Bronchial epithelial cell (primary cell): ENCODE results near the gene SNW1. TPM values are rescaled to one million over a fixed set of nuclear protein-coding genes. Genes with fewer than 3 reads are reported as not detected.
"Not testable (repeated sequence)": the region's sequence is repeated elsewhere in the genome, so short reads cannot be mapped to it uniquely, and the experiment has no call there.

ENCODE experiments used
- DNase-seq: peaks from one replicate; pipeline ENCODE4 v3.0.0-alpha.2; 2010; ENCODE audit warnings: low read depth
- FAIRE-seq: peaks from 2 replicates; lab custom pipeline; 2011; peaks lifted over from hg19 to GRCh38; lab: Jason Lieb, UNC
- H3K27me3 ChIP-seq: 2 replicates; pipeline ENCODE4 v1.5.1; 2011; ENCODE audit warnings: low read length; ENCODE audit not compliant: control insufficient read depth, insufficient read depth
- H3K36me3 ChIP-seq: 2 replicates; pipeline ENCODE4 v1.5.1; 2011; ENCODE audit warnings: low read length; ENCODE audit not compliant: control insufficient read depth, insufficient read depth
- H3K4me3 ChIP-seq: 2 replicates; pipeline ENCODE4 v1.5.1; 2011; ENCODE audit warnings: mild to moderate bottlenecking, low read depth, low read length, control low read depth
- total RNA-seq: library from RNA; depleted of rRNA; stranded (reverse); fragments of >200 nt; gene quantifications from 2 replicates; pipeline ENCODE4 v1.2.1, GENCODE V29; 2014
- TF ChIP-seq, protein P1 (sequence below): IDR thresholded peaks from 2 replicates; pipeline ENCODE4 v1.5.1; 2011; ENCODE audit warnings: mild to moderate bottlenecking, moderate library complexity, low read length, control low read depth, inconsistent platforms; ENCODE audit not compliant: insufficient read depth, severe bottlenecking

Gene SNW1
- total RNA-seq, 1 donor from 2014 or later: 45.5 TPM

DNA sequence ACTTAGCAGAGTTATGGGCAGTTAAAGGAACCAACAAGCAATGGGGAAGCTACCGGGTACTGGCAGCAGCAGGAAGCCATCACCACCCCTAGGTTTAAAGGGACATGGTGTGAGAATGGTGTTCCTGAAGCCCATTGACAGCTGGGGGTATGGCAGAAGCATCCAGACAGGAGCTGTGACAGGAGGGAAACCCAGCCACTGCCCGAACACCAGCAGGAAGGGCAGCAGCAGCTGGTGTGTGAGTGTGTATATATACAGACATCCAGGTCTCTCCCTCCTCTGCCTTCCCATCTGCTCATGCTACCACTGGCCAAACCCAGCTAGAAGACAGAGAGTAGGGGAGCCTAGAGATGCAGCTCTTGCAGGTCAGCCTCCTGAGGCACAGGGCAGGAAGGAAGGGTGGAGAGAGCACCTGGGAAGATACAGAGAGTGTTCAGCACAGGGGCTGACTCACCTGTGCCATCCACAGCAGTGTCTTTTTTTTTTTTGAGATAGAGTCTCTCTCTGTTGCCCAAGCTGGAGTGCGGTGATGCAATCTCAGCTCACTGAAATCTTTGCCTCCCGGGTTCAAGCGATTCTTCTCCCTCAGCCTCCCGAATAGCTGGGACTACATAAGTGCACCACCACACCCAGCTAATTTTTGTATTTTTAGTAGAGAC lies 29.7 kb upstream of the SNW1 start:
- Histone ChIP-seq H3K4me3 (no peak overlapping the region), H3K36me3 (no peaks in the 10 kb centered on the region), H3K27me3 (no peaks in the 10 kb centered on the region)
- DNase-seq: peak; percentile 58
- TF ChIP-seq, protein P1, sequence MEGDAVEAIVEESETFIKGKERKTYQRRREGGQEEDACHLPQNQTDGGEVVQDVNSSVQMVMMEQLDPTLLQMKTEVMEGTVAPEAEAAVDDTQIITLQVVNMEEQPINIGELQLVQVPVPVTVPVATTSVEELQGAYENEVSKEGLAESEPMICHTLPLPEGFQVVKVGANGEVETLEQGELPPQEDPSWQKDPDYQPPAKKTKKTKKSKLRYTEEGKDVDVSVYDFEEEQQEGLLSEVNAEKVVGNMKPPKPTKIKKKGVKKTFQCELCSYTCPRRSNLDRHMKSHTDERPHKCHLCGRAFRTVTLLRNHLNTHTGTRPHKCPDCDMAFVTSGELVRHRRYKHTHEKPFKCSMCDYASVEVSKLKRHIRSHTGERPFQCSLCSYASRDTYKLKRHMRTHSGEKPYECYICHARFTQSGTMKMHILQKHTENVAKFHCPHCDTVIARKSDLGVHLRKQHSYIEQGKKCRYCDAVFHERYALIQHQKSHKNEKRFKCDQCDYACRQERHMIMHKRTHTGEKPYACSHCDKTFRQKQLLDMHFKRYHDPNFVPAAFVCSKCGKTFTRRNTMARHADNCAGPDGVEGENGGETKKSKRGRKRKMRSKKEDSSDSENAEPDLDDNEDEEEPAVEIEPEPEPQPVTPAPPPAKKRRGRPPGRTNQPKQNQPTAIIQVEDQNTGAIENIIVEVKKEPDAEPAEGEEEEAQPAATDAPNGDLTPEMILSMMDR: no peak
- no peak for FAIRE-seq

DNA sequence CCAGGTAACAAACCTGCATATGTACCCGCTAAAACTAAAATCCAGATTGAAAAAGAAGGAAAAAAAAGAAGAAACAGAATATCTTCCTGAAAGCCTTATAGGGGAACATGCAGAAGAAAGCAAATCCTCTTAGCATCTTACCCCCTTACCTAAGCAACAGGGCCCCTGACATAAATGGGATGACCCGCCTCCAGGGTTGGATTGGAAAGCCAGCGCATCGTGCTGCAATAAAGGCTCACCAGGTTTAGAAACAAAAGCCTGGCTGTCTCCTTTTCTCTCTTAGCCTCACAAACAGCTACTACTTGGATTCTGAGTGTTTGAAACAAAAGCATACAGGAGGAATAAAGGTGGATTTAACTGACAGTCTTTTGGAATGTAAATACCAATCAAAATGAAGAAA lies 25.2 kb upstream of the SNW1 start:
- DNase-seq: no peak
- H3K27me3 ChIP-seq: no peaks in the 10 kb centered on the region
- no peaks in the 10 kb centered on the region for H3K36me3 ChIP-seq
- TF ChIP-seq, protein P1: no peak
- H3K4me3 ChIP-seq: no peak overlapping the region
- FAIRE-seq: no peak

DNA sequence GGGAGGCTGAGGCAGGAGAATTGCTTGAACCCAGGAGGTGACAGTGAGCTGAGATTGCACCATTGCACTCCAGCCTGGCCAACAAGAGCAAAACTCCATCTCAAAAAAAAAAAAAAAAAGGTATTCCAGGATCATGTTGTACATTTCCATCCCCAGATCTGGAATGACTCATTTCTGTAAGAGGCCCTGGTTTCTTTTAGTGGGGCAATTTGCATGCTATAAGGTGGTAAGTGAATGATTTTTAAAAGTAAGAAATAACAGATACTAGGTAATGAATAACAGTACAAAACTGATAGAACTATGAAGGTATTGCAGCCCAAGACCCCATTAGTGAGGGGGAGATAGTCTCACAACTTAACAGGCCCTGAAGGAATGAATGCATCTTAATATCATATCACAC lies 21.2 kb upstream of the SNW1 start:
- Histone ChIP-seq H3K36me3 (no peaks in the 10 kb centered on the region), H3K27me3 (no peaks in the 10 kb centered on the region), H3K4me3 (no peak overlapping the region)
- no peak for DNase-seq
- FAIRE-seq: no peak
- TF ChIP-seq, protein P1: no peak

DNA sequence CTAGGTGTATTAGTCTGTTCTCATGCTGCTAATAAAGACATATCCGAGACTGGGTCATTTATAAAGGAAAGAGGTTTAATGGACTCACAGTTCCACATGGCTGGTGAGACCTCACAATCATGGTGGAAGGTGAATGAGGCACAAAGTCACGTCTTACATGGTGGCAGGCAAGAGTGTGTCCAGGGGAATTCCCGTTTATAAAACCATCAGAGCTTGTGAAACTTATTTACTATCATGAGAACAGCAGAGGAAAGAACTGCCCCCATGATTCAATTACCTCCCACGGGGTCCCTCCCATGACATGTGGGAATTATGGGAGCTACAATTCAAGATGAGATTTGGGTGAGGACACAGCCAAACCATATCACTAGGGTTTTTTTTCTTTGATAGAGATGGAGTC lies 13.0 kb upstream of the SNW1 start:
- FAIRE-seq, DNase-seq, H3K4me3 ChIP-seq: not testable (repeated sequence)

DNA sequence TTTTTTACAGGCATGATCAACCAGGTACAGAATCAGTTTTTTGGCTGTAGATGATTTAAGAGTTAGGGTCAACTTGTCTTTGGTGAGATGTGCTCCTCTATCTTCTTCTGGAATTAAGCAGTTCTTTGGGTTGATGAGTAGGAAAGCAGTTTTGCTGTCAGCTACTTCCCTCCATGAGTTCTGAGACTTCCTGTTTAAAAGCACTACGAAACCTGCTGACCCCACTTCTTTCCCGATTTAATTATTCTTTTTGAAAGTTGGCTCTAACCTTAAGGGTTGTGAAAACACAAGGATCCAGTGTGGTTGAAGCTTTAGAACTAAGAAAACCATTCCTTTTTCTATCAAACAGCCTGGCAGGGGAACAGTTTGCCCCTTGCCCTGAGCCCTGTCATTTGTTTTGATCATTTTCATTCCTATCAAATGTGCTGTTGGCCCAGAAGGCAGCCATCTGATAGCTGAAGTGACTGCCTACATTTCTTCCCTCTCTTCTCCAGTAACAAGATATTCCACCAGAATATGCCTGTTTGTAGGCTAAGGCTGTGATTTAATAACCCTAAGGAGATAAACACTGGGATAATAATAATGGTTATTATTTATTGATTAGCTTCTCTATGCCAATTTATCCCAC lies 7.6 kb upstream of the SNW1 start:
- not testable (repeated sequence) for H3K36me3 ChIP-seq, DNase-seq, H3K27me3 ChIP-seq, H3K4me3 ChIP-seq
- FAIRE-seq: peak; percentile 28

More for the DNA sequence above, 13.0 kb upstream of the SNW1 start:
- not testable (repeated sequence) for H3K36me3 ChIP-seq, H3K27me3 ChIP-seq

DNA sequence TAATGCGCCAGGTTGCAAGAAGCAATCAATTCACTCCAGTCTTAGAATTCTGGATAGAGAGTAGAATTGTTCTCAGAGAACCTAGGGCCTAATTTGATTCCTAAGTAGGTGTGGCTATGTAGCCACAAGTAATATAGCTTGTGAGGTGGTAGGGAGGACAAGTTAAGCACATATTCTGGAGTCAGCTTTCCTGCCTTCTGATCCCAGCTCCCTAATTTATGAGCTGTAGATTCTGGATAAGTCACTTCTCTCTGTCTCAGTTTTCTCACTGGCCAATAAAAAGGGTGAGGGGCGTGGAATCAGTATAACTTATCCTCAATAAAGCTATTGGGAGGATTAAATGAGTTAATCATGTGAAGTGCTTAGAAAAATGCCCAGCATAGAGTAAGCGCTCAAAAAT lies 3.0 kb upstream of the SNW1 start:
- Histone ChIP-seq H3K27me3 (no peaks in the 10 kb centered on the region), H3K4me3 (no peak overlapping the region), H3K36me3 (no peaks in the 10 kb centered on the region)
- DNase-seq (no peak), FAIRE-seq (no peak)
- TF ChIP-seq, protein P1: no peak
